SKM-1 (cell line): ENCODE results near the gene ITLN2.
"Not testable (repeated sequence)": the region's sequence is repeated elsewhere in the genome, so short reads cannot be mapped to it uniquely, and the experiment has no call there.

Source experiments
- DNase-seq: peaks from one replicate; lab custom pipeline; 2025; ENCODE audit not compliant: unreplicated experiment; lab: John Stamatoyannopoulos, UW

Gene ITLN2

DNA sequence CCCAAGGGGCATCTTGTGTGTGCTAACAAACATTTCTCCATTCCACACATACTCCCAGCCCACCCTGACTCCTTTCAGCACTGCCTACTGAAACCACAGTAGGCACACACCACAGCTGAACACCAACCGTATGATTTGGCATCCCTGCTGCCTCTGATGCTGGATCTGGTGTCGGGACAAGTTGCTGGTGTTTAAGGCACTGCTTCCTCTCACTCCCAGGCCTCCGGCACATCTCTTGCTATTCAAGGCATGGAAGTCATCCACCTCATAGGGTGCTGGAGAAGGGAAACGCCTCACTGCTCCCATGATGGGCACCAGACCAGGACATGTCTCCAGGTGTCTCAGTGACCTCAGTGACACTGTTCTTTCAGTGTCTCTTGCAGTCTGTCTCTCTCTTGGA lies 2.4 kb upstream of the ITLN2 start:
- DNase-seq, result no peak

DNA sequence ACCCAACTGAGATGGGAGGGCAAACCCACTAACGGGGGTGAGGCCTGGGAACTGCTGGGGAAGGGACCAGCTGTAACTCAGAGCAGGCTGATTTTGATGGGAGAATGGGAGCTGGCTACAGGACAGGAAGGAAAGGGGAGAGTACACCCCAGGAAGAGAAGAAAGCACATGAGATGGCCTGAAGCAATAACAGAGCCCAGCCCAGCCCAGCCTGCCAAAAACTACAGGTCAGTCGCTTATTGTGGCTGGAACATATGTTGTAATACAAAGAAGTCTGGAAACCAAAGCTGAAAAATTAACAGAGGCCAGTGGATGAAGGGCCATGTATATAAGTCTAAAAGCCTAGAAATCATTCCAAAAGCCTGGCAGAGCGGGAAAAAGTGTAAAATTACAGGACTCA lies 1.6 kb downstream of the ITLN2 start:
- DNase-seq, result no peak

GRCh38 chr1:160952129-160952510 lies 2.5 kb downstream of the ITLN2 start:
- DNase-seq, result no peak

DNA sequence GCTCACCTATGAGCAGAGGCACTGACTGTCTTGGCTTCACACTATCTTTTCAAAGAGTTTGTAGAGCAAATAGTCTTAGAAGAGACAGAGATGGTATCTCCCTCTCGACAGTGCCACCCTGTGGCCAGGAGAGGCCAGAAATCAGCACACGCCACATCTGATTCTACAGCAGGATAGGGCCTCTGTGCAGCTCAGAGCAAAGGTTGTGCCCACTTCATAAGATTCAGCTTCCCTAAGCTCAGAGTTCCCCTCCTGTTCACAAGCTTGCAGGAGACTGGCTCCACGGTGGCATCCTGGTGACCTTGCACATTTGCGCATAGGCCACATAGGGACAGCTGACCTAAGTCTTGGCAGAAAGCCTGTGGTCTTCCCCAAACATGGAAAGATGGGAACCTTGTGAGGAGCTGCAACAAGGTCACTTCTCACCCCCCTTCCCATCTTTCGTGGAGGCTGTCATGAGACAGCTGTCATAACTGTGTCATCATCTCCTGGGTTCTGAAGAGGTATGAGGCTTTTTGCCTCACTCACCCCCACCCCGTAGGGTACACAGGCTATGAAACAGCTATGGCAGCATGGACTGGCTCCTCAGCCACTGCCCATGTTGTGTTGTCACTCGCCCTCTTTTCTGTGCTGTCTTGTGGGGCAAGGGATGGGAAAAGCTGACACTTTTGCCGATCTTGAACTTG lies 3.0 kb downstream of the ITLN2 start:
- DNase-seq, result peak; percentile 80

DNA sequence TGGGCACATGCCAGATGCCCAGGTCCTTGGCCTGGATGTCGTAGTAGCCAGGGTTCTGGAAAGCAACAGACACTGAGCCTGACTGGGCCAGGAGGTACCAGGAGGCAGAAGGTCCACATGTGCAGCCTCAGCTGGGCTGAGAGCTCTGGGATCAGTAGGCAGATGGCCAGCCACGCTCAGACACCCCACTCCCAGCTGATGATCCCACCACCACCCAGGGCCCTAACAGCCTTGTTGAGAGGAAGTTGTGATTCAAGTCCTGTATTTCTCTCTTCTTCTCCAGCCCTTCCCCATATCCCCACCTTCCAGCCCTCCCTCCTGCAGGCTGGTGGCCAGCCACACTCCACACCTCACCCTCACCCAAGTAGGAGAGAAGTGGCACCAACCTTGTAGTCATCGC lies 4.0 kb downstream of the ITLN2 start:
- no peak for DNase-seq

DNA sequence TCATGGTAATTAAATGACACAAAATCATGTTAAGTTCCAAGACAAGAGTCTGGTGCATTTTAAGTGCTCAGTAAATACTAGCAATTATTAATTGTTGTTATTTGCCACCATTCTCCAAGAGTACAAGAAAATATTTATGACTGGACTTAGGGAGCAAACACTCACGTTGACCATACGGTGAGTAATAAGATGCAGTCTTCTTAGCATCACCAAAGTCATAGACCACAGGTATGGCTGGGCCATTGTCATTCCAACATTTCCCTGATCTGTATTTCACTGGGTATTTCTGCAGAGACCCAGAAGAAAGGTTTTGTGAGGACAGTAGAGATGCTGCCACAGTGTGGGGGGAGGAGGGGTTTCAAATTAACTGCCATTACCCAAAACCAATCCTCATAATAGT lies 4.7 kb downstream of the ITLN2 start:
- DNase-seq, result no peak

- DNase-seq, result not testable (repeated sequence)
Measured at GRCh38 chr1:160949216-160949880, 5.3 kb downstream of the ITLN2 start.

DNA sequence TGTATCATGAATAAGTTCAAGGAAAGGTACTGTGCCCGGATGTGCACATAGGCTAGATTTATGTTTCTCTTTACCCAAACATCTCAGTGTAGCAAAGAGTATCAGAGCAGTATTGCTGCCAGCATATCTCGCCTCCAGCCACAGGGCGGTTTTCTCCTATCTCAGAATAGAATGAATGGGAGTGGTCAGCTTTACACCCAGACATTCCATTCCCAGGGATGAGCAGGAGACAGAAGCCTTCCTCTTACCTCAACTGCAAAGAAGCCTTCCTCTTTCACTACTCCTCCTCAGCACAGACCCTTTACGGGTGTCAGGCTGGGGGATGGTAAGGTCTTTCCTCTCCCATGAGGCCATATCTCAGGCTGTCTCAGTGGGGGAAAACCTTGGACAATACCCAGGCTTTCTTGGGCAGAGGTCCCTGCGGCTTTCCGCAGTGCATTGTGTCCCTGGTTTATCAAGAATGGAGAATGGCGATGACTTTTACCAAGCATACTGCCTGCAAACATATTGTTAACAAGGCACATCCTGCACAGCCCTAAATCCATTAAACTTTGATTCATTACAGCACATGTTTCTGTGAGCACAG lies 7.3 kb downstream of the ITLN2 start:
- DNase-seq, result not testable (repeated sequence)

DNA sequence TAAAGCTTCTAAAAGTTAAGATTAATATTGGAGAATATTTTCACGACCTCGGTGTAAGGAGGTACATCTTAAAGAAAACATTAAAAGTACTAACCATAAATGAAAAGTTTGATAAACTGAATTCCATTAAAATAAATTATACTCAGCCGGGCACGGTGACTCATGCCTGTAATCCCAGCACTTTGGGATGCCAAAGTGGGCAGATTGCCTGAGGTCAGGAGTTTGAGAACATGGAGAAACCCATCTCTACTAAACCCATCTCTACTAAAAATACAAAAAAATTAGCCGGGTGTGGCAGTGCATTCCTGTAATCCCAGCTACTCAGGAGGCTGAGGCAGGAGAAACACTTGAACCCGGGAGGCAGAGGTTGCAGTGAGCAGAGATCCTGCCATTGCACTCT lies 8.7 kb downstream of the ITLN2 start:
- DNase-seq, result not testable (repeated sequence)

- DNase-seq, result no peak
Measured at GRCh38 chr1:160945079-160945478, 9.5 kb downstream of the ITLN2 start.

GRCh38 chr1:160942926-160943325 lies 11.7 kb downstream of the ITLN2 start:
- DNase-seq, result no peak

DNA sequence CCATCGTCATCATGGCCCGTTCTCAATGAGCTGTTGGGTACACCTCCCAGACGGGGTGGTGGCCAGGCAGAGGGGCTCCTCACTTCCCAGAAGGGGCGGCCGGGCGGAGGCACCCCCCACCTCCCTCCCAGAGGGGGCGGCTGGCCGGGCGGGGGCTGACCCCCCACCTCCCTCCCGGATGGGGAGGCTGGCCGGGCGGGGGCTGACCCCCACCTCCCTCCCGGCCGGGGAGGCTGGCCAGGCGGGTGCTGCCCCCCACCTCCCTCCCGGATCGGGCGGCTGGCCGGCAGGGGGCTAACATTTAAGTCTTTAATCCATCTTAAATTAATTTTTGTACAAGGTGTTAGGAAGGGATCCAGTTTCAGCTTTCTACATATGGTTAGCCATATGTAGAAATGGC lies 17.9 kb downstream of the ITLN2 start:
- not testable (repeated sequence) for DNase-seq

DNA sequence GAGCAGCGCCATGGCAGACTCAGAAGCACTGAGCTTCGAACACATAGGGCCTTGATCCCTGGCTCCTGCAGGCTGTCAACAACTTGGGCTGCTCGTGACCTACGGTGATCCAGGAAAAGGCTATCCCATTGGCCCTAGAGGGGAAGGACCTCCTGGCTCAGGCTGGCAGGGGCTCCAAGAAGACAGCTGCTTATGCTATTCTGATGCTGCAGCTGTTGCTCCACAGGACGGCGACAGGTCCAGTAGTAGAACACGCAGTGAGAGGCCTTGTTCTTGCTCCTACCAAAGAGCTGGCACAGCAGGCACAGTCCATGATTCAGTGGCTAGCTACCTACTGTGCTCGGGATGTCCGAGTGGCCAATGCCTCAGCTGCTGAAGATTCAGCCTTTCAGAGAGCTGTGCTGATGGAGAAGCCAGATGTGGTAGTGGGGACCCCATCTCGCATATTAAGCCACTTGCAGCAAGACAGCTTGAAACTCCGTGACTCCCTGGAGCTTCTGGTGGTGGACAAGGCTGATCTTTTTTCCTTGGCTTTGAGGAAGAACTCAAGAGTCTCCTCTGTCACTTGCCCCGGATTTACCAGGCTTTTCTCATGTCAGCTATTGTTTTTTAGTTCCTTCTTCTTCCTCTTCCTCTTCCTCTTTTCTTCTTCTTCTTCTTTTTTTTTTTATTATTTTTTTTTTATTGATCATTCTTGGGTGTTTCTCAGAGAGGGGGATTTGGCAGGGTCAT lies 18.9 kb downstream of the ITLN2 start:
- peak; percentile 64 for DNase-seq

- DNase-seq, result not testable (repeated sequence)
Measured at GRCh38 chr1:160933305-160933704, 21.3 kb downstream of the ITLN2 start.

- DNase-seq, result no peak
Measured at GRCh38 chr1:160925652-160926244, 28.9 kb downstream of the ITLN2 start.

DNA sequence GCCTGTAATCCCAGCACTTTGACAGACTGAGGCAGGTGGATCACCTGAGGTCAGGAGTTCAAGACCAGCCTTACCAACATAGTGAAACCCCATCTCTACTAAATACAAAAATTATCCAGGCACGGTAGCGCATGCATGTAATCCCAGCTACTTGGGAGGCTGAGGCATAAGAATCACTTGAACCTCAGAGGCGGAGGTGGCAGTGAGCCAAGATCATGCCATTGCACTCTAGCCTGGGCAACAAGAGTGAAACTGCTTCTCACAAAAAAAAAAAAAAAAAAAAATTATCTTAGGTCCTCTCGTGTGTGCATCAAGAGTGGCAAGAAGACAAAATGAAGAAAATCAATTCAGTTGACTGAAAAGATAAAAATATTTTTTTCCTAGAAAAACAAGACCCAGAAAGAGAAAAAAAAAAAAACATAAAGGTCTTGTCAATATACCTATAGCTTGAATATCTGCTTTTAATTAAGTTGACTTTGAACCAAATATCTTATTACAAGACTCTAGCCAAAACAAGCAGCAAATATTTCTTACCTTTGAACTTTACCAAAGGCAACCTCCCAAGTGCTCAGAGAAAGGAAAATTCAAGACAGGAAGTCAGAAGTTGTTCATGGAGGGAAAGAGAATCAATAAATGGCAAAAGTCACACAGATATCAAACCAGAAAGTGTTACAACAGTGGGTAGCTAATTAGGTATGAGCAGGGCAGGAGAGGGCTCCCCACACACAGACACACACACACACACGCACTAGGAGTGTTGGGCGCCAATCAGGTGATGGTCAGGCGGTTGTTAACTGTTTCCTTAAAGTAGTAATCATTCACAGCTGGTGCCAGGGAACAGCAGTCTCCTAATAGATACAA lies 29.6 kb downstream of the ITLN2 start:
- DNase-seq, result no peak

DNA sequence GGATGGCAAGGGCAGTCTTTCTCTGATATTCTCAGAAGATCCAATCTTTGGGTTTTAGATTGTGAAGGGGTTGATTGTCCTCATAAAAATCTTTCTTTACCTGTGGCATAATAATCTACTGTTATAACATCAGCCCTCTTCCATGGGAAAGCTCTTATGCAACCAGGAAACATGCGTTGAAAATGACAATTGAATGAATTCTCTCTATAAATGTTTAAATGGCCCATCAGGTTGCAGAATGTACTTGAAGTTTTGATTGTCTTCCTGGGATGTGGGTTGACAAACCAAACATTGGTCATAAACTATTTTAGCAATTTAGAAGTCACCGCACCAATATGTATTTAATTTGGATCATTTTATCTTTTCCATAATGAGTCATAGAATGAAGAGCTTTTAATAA lies 37.9 kb downstream of the ITLN2 start:
- no peak for DNase-seq

- DNase-seq, result not testable (repeated sequence)
Measured at GRCh38 chr1:160913229-160913628, 41.4 kb downstream of the ITLN2 start.

- DNase-seq, result no peak
Measured at GRCh38 chr1:160911925-160912324, 42.7 kb downstream of the ITLN2 start.

DNA sequence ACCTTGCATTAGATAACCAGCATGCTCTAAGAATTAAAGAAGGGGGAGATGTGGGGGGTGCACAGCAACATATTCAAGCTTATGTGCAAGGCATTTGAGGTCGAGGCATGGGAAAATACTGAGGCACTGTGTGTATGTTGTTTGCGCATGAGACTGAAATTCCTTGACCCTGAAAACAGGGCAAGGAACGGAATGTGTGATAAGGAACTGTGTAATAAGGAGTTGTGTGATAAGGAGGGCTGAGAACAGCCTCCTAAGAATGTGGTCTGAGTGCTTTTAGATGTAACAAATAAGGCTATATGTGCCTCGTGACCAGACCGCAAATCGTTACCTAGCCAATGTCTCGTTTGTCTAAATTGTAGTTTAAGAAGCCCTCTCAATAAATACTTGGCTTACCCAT lies 43.2 kb downstream of the ITLN2 start:
- no peak for DNase-seq
